D721Med (cell line): Measurements from ENCODE around the gene ZNF319.

Experiments used
- DNase-seq: peaks from one replicate; pipeline ENCODE4 v3.0.0; 2011; ENCODE audit warnings: low spot score; ENCODE audit not compliant: insufficient read length
- FAIRE-seq: peaks from 2 replicates; lab custom pipeline; 2011; peaks lifted over from hg19 to GRCh38; lab: Jason Lieb, UNC
- CTCF ChIP-seq: IDR thresholded peaks from 2 replicates; pipeline ENCODE4 v1.5.1; 2012; ENCODE audit warnings: mild to moderate bottlenecking, control low read depth; ENCODE audit not compliant: insufficient read depth; ENCODE audit errors: missing control alignments

Gene ZNF319

GRCh38 chr16:57999971-58000705 lies at the start of gene ZNF319:
Gene ZNF319 (minus strand): TSS chr16:58000672. CDS start chr16:57998265, 2,407 bp downstream.
- no peak for TF ChIP-seq CTCF
- DNase-seq (no peak), FAIRE-seq (no peak)

DNA sequence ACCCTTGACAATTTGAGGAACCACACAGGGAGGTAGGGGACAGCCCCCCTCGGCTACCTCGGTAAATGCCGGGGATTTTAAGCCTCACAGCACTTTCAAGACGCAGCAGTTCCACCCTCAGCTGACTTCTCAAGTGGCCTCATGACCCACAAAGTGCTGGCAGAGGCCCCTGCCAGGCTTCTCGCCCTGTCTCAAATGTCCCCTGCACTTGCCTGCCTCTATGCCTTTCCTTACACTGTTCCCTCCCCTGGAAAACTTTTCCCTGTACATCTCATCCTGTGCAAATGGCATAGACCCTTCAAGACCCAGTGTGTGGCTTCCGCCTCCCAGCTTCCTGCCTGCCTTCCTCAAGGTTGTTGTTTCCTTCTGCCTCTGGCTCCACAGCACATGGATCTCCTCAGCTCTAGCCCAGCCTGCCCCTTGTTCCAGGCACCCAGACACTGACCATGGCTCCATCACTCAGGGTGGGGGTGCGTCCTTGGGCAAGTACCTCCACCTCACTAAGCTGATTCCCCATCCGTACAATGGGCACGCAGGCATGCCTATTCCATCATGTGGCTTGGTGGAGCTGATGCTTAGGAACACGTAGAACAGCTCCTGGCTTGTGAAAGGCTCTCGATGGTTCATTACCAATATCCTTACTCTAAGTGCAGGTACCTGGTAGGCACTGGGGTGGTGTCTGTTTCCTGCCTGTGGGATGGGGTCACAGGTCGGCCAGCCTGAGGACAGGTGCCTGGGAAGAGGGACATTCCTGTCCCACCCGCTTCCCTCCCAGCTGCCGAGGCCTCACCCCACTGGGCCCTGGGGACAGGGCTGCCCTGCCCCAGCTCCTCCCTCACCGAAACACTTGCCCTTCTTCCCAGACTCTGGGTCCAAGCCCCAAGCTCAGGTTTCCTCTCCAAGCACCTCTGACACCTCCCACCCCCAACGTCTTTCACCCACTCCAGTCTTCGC lies 49.0 kb upstream of the ZNF319 start:
- DNase-seq: no peak
- no peak for FAIRE-seq
- no peak for TF ChIP-seq CTCF

DNA sequence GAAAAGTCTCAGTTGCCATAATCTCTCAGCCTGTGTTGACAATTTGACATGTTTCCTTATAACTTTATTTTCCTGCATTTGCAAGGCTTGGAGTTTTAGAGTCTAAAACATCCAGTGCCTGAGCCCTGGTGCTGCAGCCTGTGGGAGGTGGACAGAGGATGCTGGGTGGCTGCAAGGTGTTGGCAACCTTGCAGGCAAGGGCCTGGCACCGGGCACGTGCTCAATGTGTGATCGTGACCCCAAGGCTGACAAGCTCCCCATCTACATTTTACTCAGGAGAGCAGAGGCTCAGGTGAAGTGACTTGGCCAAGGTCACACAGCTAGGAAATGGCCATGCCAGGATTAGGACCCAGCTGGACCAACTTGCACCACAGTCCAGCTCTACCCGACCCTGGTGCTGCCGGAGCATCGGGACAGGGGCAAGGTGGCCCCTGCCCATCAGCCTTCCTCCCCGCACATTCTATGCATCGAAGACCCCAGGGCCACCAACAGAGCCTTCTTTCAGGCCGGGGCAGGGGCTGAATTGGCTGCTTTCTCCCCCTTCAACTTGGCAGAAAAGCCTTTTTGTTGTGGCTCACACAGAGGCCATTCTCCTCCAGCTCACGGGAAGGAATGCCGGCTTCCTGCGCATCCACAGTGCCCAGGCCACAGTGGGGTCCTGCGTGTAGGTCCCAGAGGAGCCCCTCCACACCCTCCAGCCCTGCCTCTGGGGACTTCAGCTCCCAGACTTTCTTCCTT lies 48.2 kb upstream of the ZNF319 start:
- FAIRE-seq (no peak), DNase-seq (no peak)
- no peak for TF ChIP-seq CTCF

GRCh38 chr16:58047557-58048348 lies 47.3 kb upstream of the ZNF319 start:
- no peak for DNase-seq
- FAIRE-seq: no peak
- TF ChIP-seq CTCF: no peak

- no peak for TF ChIP-seq CTCF
- no peak for FAIRE-seq
- DNase-seq: no peak
Measured at GRCh38 chr16:58046936-58047335, 46.5 kb upstream of the ZNF319 start.

GRCh38 chr16:58046054-58046881 lies 45.8 kb upstream of the ZNF319 start:
- FAIRE-seq (no peak), DNase-seq (no peak)
- TF ChIP-seq CTCF: no peak
